NCI-H1105 (cell line): Measurements from ENCODE around the gene ZNF558.
"Not testable (repeated sequence)": the region's sequence is repeated elsewhere in the genome, so short reads cannot be mapped to it uniquely, and the experiment has no call there.

Source experiments
- DNase-seq: peaks from one replicate; lab custom pipeline; 2025; lab: John Stamatoyannopoulos, UW

The ZNF558 gene

GRCh38 chr19:8794823-8795222 is 37.3 kb downstream of the ZNF558 start:
- no peak for DNase-seq

GRCh38 chr19:8773587-8773986 is 58.5 kb downstream of the ZNF558 start:
- not testable (repeated sequence) for DNase-seq

DNA sequence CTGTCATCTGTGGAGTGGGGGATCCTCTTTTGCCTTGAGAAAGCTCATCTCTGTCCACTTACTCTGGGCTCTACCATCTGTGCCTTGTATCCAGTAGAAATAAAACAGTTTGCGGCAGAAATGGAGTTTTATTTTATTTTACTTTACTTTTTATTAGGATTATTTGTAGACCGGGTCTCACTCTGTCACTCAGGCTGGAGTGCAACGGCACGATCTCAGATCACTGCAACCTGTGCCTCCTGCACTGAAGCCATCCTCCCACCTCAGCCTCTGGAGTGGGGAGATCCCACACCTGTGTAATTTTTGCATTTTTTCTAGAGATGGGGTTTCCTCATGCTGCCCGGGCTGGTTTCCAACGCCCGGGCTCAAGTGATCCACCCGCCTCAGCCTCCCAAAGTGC is 62.8 kb downstream of the ZNF558 start:
- not testable (repeated sequence) for DNase-seq

GRCh38 chr19:8767257-8767656 is 64.8 kb downstream of the ZNF558 start:
- DNase-seq, result not testable (repeated sequence)
